Vagina (tissue), 2 donors: ENCODE data around the gene KDM5B.

Experiments
- CTCF ChIP-seq, 3 experiments: fragments of 450-650 bp in 2 of 3; fragments of 200-600 bp in 1 of 3; sonication (generic) in 1 of 3; IDR thresholded peaks; one replicate each; pipeline ENCODE4 v1.5.1; 2017 to 2019; ENCODE audit warnings: antibody characterized with exemption in 3 of 3, mild to moderate bottlenecking in 2 of 3, moderate library complexity in 2 of 3
- POLR2A ChIP-seq, 2 donors: fragments of 450-650 bp; IDR thresholded peaks; one replicate each; pipeline ENCODE4 v1.6.1; 2017; ENCODE audit warnings: antibody characterized with exemption in 2 of 2, mild to moderate bottlenecking in 2 of 2, moderate library complexity in 2 of 2

- TF ChIP-seq CTCF (IDR thresholded peaks at IDR 0.05) (no peak), POLR2A (IDR thresholded peaks at IDR 0.05) (no peak)
Observed at GRCh38 chr1:202765721-202766120, 42.5 kb downstream of the KDM5B start.
